Measurements from ENCODE around the gene NOXO1. TPM values are rescaled to one million over a fixed set of nuclear protein-coding genes. Genes with fewer than 3 reads are reported as not detected.

Gene NOXO1
- total and polyA plus RNA-seq, 9 of the 15 experiments (the other 6 are each of a cell fraction or from before 2014, with no cell fraction given), result not detected

GRCh38 chr16:2009791-2010510, 28.7 kb upstream of the NOXO1 start, which contains the start of gene ZNF598 (continued):
- no peak for TF ChIP-seq DEAF1 (CRISPR knock-in tag; IDR thresholded peaks at IDR 0.05)
- TF ChIP-seq ZBTB40 (IDR thresholded peaks at IDR 0.05), result peak; percentile 94
- TF ChIP-seq ZBTB40 (CRISPR knock-in tag; IDR thresholded peaks at IDR 0.05), result no peak
- TF ChIP-seq JUNB (CRISPR knock-in tag; conservative IDR thresholded peaks at IDR 0.05), result no peak
- no peak for TF ChIP-seq PREB (CRISPR knock-in tag; IDR thresholded peaks at IDR 0.05)
- no peak for TF ChIP-seq ZNF57 (CRISPR knock-in tag; IDR thresholded peaks at IDR 0.05)
- peak; percentile 82; the same call in 1 of the 2 replicates for TF ChIP-seq KLF1 (tag; IDR thresholded peaks at IDR 0.05)
- no peak for TF ChIP-seq HDAC3 (IDR thresholded peaks at IDR 0.05; ENCODE audit: borderline replicate concordance, partially characterized antibody)
- peak; percentile 77; the same call in 1 of the 2 replicates for TF ChIP-seq CGGBP1 (CRISPR knock-in tag; IDR thresholded peaks at IDR 0.05)
- TF ChIP-seq YY1 (IDR thresholded peaks at IDR 0.05; ENCODE audit: borderline replicate concordance in 1 of 3, control insufficient read depth in 1 of 3, extremely low read depth in 1 of 3, insufficient read depth in 3 of 3, insufficient read length in 1 of 3, insufficient replicate concordance in 2 of 3, low read depth in 1 of 3, low read length in 2 of 3), result peak in 2 of 3 experiments; percentile 72 to 79
- TF ChIP-seq ZBTB26 (CRISPR knock-in tag; IDR thresholded peaks at IDR 0.05), result no peak

Data from K562 (cell line).